HL-60 (cell line): ENCODE measurements around the gene SP8.

Experiments used
- CTCF ChIP-seq: IDR thresholded peaks from one replicate; pipeline ENCODE4 v1.5.1; 2011; ENCODE audit warnings: low read length, control low read depth, inconsistent platforms; ENCODE audit not compliant: insufficient read depth
- GABPA ChIP-seq: IDR thresholded peaks from 2 replicates; pipeline ENCODE4 v1.6.1; 2012; ENCODE audit warnings: low read depth
- POLR2AphosphoS5 ChIP-seq: IDR thresholded peaks from 2 replicates; pipeline ENCODE4 v1.6.1; 2012; ENCODE audit warnings: low read depth
- REST ChIP-seq: IDR thresholded peaks from 2 replicates; pipeline ENCODE4 v1.6.1; 2012; ENCODE audit warnings: low read depth; ENCODE audit not compliant: insufficient replicate concordance

GRCh38 chr7:20784388-20785156 is 2.1 kb downstream of the SP8 start:
- no peak for TF ChIP-seq CTCF
- no peak for TF ChIP-seq REST
- no peak for TF ChIP-seq POLR2AphosphoS5
- no peak for TF ChIP-seq GABPA
